BJ (cell line): ENCODE data around the gene DEPDC7. TPM values are rescaled to one million over a fixed set of nuclear protein-coding genes. Genes with fewer than 3 reads are reported as not detected.

Experiments used
- CTCF ChIA-PET: fragments of 350-600 bp; formaldehyde crosslinking; extraction: SDS; loops from one replicate; lab custom pipeline; 2021; ENCODE audit warnings: antibody characterized with exemption, inconsistent platforms; lab: Yijun Ruan, JAX
- POLR2A ChIA-PET: fragments of 300-600 bp; sonication (Branson Sonifier 250); formaldehyde crosslinking; extraction: SDS; loops from one replicate; lab custom pipeline; 2021; ENCODE audit warnings: antibody characterized with exemption; lab: Charles Lee
- DNase-seq: peaks from one replicate; pipeline ENCODE4 v3.0.0-alpha.2; 2011; ENCODE audit warnings: low read depth
- H3K27me3 ChIP-seq: 2 replicates; pipeline ENCODE4 v1.6.0; 2011; ENCODE audit warnings: low read length; ENCODE audit not compliant: control insufficient read depth, insufficient read depth
- H3K36me3 ChIP-seq: 2 replicates; pipeline ENCODE4 v1.5.1; 2011; ENCODE audit warnings: low read length; ENCODE audit not compliant: control insufficient read depth, insufficient read depth
- H3K4me3 ChIP-seq: 2 replicates; pipeline ENCODE4 v1.5.1; 2011; ENCODE audit warnings: low read depth, mild to moderate bottlenecking, control low read depth, low read length
- polyA plus RNA-seq: library from polyadenylated mRNA; depleted of rRNA; stranded (reverse); fragments of >200 nt; gene quantifications from 2 replicates; pipeline ENCODE4 v1.2.3, GENCODE V29; 2011
- TF ChIP-seq, protein P1 (sequence below): IDR thresholded peaks from 2 replicates; pipeline ENCODE4 v1.5.1; 2011; ENCODE audit warnings: low read depth, mild to moderate bottlenecking, control low read depth, inconsistent platforms, low read length, moderate library complexity; ENCODE audit not compliant: insufficient read depth

The DEPDC7 gene
- polyA plus RNA-seq, 1 experiment = 4.2 TPM

DNA sequence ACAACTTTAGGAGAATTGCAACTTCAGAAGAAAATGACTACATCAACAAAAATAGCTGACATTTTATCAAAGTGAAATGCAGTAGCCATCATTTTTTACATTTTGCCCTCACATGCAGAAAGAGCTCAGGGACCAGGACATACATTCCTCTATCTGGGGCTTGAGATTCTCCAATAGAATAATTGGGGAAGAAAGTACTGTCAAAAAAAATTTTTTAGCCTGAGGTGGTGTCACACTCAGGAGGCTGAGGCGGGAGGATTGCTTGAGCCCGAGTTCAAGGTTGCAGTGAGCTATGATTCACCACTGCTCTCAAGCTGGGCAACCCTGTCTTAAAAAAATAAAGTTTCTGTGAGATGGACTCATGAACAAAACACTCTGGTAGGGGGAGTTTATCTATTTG, 32.2 kb upstream of the DEPDC7 start:
- no peak overlapping the region for H3K4me3 ChIP-seq
- CTCF ChIA-PET = interaction anchor here (0.8 to 2.0 kb wide), 2 partner anchors 8 to 82 kb away, joined by 3 to 5 read pairs; no protein-coding TSS in a partner anchor
- POLR2A ChIA-PET = no interaction called here
- TF ChIP-seq, protein P1, sequence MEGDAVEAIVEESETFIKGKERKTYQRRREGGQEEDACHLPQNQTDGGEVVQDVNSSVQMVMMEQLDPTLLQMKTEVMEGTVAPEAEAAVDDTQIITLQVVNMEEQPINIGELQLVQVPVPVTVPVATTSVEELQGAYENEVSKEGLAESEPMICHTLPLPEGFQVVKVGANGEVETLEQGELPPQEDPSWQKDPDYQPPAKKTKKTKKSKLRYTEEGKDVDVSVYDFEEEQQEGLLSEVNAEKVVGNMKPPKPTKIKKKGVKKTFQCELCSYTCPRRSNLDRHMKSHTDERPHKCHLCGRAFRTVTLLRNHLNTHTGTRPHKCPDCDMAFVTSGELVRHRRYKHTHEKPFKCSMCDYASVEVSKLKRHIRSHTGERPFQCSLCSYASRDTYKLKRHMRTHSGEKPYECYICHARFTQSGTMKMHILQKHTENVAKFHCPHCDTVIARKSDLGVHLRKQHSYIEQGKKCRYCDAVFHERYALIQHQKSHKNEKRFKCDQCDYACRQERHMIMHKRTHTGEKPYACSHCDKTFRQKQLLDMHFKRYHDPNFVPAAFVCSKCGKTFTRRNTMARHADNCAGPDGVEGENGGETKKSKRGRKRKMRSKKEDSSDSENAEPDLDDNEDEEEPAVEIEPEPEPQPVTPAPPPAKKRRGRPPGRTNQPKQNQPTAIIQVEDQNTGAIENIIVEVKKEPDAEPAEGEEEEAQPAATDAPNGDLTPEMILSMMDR = no peak
- DNase-seq = no peak
- H3K27me3 ChIP-seq = no peaks in the 10 kb centered on the region
- H3K36me3 ChIP-seq = no peaks in the 10 kb centered on the region

DNA sequence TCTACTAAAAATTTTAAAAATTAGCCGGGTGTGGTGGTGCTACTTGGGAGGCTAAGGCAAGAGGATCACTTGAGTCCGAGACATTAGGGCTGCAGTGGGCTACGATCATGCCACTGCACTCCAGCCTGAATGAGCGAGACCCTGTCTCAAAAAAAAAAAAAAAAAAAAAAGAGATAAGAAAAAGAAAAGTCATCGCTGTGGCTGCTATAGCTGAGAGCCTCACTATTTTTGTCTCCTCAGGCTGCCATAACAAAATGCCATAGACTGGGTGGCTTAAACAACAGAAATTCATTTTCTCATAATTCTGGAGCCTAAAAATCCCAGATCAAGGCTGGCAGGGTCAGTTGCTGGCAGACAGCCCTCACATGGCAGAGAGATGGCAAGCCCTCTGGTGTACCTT, 30.1 kb upstream of the DEPDC7 start:
- POLR2A ChIA-PET = no interaction called here
- TF ChIP-seq, protein P1 = no peak
- DNase-seq = no peak
- no peak overlapping the region for H3K4me3 ChIP-seq
- no peaks in the 10 kb centered on the region for H3K27me3 ChIP-seq
- H3K36me3 ChIP-seq = no peaks in the 10 kb centered on the region
- CTCF ChIA-PET = no interaction called here

DNA sequence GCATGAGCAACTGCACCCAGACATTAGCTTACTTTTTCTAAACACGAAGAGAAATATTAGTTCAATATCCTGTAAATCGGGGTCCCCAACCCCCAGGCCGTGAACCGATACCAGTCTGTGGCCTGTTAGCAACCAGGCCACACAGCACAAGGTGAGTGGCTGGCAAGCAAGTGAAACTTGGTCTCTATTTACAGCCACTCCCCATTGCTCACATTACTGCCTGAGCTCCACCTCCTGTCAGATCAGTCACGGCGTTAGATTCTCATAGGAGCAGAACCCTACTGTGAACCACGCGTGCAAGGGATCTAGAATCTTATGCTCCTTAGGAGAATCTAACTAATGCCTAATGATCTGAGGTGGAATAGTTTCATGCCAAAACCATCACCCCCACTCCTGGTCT, 27.8 kb upstream of the DEPDC7 start:
- no peak for DNase-seq
- TF ChIP-seq, protein P1 = no peak
- CTCF ChIA-PET = no interaction called here
- H3K36me3 ChIP-seq = no peaks in the 10 kb centered on the region
- H3K27me3 ChIP-seq = no peaks in the 10 kb centered on the region
- H3K4me3 ChIP-seq = no peak overlapping the region
- POLR2A ChIA-PET = no interaction called here

DNA sequence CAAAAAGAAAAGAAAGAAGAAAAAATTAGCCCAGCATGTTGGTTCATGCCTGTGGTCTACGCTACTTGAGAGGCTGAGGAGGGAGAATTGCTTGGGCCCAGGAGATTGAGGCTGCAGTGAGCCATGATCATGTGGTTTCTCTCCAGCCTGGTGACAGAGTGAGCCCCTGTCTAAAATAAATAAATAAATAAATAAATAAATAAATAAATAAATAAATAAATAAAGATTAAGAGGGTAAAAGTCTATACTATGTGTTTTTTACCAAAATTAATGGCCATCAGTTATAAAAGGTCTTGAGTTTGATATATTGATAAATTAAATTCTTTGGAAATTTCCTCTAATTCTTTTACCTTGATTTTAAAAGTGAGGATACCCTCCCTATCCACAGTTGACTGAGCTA, 25.2 kb upstream of the DEPDC7 start:
- TF ChIP-seq, protein P1 = no peak
- no peaks in the 10 kb centered on the region for H3K36me3 ChIP-seq
- no peak for DNase-seq
- H3K27me3 ChIP-seq = no peaks in the 10 kb centered on the region
- CTCF ChIA-PET = no interaction called here
- H3K4me3 ChIP-seq = no peak overlapping the region
- POLR2A ChIA-PET = no interaction called here

DNA sequence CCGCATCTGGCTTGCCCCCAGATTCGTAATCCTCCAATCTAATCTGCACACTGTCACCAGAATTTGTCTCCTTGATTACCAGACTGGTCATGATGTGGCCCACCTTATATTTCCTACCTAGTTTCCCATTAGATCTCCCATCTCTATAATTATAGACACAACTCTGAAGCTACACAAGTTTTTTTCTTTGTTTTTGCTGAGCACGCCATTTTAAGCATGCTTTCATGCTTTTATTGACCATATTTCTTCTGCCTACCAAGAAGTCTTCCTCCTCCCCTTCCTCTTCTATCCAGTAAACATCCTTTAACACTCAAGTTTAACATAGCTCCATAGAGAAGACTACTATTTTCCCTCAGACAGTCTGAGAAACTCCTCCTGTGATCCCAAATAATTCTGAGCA, 24.3 kb upstream of the DEPDC7 start:
- TF ChIP-seq, protein P1 = no peak
- H3K4me3 ChIP-seq = no peak overlapping the region
- CTCF ChIA-PET = interaction anchor here (1.9 kb wide), 1 partner anchor 8 kb away, joined by 5 read pairs; no protein-coding TSS in a partner anchor
- H3K27me3 ChIP-seq = no peaks in the 10 kb centered on the region
- no peaks in the 10 kb centered on the region for H3K36me3 ChIP-seq
- no peak for DNase-seq
- POLR2A ChIA-PET = no interaction called here
